Measurements from ENCODE around the gene KRT75.
A peak's percentile ranks its signal among the peaks of the same experiment; 100 is the strongest.
"Not testable (repeated sequence)": the region's sequence is repeated elsewhere in the genome, so short reads cannot be mapped to it uniquely, and the experiment has no call there.

Gene KRT75

DNA sequence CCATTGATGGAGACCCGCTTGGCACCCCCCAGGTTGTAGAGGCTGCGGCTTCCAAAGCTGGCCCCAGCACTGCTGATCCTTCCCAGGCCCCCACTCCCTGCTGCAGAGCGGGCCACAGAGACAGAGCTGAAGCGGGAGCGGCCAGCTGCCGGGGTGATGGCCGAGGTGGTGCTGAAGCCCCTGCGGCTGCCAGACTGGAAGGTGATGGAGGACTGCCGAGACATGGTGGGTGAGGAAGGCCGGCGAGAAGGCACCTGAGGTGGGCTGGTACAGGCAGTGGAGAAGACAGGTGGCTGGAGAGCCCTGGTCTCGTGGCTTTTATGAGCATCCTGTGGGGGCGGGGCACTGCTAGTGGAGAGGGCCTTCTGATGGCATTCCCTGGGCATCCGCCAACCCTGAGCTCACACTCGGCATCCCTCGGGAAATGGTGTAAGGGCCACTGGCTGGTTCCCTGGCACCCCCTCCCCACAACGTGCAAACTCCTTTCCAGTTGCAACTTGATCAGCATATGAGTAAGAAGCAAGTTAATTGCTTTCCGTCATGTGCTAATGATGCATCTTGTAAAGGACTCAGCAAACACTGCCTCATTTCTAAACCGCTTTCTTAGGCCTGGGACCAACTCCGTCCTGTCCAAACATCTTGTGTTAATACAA is at the start of gene KRT75:
TSS of gene KRT75 (minus strand) at position 291 of the 653 bp plus-strand sequence. CDS start at position 224, 67 bp downstream.
- DNase-seq: peak; percentile 46

DNA sequence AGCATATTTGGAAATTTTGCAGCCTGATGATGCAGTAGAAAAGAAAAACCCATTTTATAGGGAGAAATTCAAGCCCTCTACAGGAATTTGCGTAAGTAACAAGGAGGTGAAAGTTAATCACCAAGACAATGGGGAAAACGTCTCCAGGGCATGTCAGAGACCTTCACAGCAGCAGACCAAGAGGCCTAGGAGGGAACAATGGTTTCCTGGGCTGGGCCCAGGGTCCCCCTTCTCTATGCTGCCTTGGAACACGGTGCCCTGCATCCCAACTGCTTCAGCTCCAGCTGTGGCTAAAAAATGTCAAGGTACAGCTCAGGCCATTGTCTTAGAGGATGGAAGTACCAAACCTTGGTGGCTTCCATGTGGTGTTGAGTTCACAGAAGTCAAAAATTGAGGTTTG is 45.9 kb upstream of the KRT75 start:
- DNase-seq: no peak

DNA sequence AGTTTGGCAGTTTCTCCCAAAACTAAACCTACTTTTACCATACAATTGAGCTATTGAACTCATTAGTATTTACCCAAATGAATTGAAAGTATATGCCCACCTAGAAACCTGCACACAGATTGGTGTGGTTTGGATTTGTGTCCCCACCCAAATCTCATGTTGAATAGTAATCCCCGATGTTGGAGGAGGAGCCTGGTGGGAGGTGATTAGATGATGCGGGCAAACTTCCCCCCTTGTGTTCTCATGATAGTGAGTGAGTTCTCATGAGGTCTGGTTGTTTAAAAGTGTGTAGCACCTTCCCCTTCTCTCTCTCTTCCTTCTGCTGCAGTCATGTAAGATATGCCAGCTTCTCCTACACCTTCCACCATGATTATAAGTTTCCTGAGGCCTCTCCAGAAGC is 43.5 kb upstream of the KRT75 start:
- DNase-seq: no peak

DNA sequence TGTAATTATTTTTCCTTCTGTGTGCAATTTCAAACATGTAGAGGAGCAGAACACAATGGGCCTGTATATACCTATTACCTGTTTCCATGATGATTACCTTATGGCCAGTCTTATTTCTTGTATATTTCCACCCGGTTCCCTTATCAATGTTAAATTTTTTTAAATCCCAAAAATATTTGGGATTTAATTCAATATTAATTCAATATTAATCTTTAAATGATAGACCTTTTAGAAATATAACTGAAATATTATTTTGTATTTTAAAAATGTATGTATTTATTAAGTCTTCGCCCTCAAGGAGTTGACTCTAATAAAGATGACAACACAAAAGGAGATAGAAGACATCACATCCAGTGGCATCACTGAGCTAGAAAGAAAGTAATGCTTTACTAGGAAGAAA is 40.0 kb upstream of the KRT75 start:
- no peak for DNase-seq

DNA sequence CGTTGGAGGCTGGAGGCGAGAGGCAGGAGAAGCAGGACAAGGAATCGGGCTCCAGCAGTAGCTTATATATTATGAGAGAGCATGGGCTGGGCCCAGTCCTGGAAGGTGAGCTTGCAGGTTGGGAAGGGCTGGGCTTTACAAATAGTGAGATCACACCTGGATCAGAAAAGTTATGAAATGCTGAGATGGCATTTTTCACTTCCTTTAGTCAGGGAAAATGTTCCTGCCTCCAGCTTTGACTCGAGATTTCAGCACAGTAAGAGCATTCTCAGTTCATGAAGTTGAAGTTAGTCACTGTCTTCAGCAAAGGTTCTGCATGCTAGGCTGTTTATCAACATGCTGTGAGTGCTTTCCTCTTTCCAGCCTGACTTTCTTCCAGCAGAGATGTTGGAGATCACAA is 39.6 kb upstream of the KRT75 start, which contains the start of gene KRT6C:
TSS of gene KRT6C (minus strand) at position 38 of the 400 bp plus-strand sequence. CDS start 68 bp downstream, outside the sequence.
- DNase-seq: no peak

DNA sequence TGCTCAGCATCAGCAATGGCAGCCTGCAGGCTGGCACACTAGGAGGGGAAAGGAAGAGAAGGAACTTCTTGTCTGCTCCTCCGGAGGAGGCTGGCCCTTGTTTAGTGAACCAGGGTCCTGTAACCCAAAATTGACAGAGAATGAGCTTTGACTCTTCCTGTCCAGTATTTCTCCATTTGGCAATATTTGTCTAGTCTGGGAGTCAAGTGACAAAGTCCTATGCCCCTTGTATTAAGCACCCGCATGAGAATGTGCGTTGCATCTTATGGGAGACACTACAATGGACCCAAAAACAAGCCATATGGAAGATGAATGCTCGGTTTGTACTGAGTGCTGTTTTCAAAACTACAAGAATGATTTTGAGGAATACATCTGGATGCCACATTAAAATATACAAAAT is 35.7 kb upstream of the KRT75 start:
- no peak for DNase-seq

DNA sequence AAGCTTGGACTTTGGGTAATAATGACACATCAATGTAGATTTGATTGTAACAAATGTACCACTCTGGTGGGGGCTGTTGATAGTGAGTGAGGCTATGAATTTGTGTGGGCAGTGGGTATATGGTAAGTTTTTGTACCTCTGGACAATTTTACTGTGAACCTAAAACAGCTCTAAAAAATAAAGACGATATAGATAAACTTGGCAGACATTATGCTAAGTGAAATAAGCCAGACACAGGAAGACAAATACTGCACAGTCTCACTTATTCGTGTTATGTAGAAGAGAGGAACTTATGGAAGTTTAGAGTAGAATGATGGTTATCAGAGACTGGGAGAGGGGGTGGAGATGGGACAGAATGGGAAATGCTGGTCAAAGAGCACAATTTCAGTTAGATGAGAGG is 30.7 kb upstream of the KRT75 start:
- no peak for DNase-seq

DNA sequence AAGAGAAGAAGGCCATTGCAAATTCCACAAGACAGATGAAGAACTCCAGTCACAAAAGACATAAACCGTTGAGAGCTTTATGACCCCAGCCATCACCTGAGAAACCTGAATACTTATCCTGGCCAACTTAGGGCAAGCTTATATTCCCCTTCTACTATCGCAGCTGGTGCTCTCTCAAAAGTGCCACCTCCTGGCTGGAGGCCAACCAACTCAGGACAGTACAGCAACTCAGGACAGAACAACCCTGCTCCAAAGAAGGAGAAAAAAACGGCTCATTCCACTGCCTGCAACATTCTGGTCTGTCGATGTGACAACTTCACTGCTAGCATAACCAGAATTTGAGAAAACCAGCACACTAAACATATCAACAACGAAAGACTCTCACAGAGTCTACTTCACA is 27.5 kb upstream of the KRT75 start:
- DNase-seq: no peak

DNA sequence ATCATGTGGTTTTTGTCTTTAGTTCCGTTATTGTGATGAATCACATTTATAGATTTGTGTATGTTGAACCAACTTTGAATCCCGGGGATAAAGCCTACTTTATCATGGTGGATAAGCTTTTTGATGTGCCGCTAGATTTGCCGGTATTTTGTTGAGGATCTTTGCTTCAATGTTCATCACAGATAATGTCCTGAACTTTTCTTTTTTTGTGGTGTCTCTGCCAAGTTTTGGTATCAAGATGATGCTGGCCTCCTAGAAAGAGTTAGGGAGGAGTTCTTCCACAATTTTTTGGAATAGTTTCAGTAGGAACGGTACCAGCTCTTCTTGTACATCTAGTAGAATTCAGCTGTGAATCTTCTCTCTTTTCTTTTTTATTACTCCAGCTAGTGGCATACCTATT is 24.7 kb upstream of the KRT75 start:
- DNase-seq: no peak

DNA sequence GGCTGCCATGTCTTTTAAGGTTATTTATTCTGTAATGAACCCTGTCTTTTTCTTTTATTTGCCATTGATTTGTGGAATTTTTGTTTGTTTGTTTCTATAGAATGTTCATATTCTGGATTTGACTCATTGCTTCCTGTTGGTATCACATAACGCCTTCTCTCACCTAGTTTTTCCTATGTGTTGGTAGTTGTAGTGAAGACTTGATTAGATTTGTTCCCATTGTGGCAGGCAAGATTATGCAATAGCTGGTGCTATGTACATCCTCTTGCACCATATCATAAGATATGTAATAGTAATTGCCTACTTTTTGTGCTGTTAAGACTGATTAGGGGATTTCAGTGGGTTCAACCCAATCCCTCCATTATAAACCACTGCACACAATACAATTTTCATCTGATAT is 21.6 kb upstream of the KRT75 start:
- no peak for DNase-seq

DNA sequence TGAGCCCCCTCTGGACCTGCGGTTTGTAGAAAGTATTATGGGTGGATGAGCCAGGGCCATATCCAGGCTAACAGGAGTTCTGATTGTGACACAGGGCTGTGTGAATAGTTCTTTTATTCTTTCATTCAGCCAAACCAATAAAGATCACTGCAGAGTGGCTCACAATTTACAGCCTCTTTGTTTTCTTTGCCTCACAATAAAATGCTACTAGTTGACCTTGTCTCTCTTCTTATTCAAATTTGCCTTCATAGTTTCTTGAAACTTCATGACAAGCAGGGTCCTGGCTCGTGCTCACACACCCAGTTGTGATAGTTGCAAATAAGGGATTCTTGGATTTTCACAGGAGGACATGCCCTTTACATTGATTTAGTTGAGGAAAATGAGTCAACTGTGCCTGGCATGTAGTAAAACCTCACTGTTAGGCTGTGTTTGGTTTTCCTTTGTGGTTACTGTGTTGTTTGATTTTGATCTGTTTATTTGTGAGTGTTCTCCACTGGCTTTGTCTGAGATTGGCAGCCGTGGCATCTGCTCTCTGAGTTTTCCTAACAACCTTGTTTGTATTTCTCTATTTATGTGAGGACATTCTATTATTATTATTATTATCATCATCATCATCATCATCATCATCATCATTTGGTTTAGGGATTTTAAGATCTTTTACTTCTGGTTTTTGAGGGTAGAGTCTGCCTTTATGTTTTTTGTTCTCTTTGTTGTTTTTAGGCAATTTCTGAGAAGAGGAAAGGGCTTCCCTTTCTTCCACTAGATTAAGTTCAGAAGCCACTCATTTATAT is 20.4 kb upstream of the KRT75 start:
- no peak for DNase-seq

DNA sequence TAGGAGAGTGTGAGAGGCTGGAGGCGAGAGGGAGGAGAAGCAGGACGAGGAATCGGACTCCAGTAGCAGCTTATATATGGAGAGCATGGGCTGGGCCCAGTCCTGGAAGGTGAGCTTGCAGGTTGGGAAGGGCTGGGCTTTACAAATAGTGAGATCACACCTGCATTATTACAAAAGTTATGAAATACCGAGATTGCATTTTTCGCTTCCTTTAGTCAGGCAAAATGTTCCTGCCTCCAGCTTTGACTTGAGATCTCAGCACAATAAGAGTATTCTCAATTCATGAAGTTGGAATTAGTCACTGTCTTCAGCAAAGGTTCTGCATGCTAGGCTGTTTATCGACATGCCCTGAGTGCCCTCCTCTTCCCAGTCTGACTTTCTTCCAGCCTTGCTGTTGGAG is 17.9 kb upstream of the KRT75 start, which contains the start of gene KRT6B:
TSS of gene KRT6B (minus strand) at position 46 of the 400 bp plus-strand sequence. CDS start 68 bp downstream, outside the sequence.
- DNase-seq: no peak

DNA sequence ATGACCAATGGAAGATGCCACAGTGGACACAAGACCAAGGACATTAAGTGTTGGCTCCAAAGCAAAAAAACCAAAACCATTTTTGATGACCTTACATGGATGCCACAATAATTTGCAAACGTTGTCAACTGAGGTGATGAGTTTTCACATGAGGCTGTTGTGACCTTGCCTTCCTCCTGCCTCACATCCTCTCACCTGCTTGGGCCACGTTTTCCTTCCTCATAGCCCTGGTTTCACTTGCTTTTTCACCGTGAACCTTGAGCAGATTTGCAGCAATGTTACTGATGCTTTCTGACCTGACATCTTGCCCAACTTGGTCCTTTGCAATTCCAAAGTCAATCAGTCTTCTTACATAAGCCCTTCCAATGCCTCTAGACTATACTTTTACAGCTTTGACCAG is 14.1 kb upstream of the KRT75 start:
- no peak for DNase-seq

DNA sequence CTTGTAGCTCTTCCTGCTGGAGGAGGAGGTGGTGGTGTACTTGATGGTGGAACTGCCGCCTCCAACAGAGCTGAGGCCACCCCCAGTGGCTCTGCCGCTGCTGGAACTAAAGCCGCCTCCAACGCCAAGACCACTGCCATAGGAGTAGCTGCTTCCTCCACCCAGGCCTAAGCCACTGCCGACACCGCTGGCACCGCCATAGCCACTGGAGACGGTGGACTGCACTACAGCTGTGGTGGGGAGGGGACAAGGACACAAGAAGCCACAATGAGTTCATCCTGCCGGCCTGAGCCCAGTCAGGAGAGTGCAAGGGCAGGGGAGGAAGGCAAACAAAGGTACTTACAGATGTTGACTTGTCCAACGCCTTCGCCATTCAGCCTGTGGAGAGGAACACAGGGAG is 13.0 kb upstream of the KRT75 start:
- not testable (repeated sequence) for DNase-seq

DNA sequence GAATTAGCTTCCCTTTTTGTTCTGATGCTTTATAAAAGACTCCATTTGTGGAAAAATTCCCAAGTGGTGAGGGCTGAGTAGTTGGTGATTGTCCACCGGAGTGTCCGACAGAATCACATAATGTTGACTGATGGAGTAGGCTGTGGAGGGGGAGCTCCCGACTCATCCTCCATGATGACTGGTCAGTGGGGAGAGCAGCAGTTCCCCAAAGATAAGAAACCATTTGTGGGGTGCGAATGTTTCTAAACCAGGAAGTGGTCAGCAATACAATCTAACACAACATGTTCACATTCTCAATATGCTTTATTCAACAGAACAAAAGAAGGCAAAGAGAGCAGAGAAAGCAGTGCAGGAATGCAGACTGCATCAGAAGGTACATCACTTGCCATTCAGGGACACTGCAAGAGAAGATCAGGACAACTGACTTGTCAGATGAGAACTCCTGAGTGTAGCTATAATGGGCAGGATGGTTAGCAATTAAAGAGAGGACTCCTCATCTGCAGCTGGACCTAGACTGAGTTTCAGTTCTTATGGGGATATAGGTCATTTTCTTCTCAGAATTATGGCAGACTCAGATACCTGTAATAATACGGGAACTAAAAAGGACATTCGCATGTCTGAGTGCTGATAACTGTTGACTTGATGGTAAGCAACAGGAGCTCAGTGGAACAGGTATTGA is 12.3 kb upstream of the KRT75 start:
- DNase-seq: no peak

DNA sequence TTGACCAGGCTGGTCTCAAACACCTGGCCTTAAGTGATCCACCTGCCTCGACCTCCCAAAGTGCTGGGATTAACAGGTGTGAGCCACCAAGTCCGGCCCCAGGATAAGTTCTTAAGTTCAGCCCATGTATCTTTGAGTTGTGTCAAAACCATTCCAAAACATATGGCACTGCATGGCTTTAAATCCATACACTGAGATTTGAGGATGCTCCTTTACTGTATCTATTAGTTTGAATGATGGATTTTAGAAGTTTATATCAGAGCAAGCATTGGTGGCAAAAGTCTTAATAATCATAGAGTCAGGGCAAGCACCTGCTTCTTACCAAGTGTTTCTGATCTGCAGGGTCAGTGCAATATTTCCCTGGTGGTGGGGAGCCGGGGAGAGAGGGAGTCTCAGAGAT is 11.7 kb upstream of the KRT75 start:
- no peak for DNase-seq

DNA sequence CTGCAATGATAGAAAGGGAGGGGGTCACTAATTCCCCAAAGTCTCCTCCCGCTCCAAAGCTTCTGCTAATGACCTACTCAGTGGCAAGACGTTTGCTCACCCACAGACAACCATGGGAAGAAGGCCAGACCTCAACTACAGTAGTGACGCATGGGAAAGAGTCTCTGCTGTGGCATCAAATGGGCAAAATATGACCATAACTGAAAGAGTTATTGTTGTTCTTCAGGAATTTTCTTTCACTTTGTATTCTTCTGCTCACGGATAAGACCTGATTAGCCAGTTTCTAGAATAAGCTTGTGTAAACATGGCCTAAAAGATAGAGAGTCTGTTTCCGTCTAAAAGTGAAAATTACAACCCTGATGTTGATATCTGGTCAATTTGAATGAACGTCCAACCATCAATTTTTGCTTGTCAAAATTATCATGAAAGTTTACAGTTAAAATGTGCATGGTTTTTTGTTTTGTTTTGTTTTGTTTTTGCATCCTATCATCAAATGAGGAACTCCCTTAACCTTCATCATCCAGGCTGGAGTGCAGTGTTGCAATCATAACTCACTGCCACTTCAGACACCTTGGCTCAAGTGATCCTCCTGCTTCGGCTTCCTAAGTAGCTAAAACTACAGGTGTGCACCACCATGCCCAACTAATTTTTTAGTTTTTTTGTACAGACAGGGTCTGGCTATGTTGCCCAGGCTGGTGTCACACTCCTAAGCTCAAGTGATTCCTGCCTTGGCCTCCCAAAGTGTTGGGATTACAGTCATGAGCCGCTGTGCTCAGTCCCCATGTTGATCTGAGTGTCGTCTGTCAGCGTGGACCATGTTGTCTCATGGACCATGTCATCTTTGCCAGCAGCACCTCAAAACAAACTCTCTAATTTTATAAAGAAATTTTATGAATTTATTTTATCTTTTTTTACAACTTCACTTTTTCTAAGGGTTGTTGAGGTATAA is 10.8 kb upstream of the KRT75 start:
- no peak for DNase-seq

DNA sequence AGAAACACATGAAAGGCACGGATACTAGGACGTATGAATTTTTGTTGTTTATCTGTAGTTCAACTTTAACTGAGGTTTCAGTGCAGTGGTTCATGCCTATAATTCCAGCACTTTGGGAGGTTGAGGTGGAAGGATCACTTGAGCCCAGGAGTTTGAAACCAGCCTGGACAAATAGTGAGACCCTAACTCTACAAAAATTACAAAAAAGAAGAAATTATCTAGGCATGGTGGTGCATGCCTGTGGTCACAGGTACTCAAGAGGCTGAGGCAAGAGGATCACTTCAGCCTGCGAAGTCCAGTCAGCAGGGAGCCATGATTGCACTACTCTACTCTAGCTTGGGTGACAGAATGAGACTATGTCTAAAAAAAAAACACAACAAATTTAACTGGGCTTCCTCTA is 9.8 kb upstream of the KRT75 start:
- DNase-seq: no peak

DNA sequence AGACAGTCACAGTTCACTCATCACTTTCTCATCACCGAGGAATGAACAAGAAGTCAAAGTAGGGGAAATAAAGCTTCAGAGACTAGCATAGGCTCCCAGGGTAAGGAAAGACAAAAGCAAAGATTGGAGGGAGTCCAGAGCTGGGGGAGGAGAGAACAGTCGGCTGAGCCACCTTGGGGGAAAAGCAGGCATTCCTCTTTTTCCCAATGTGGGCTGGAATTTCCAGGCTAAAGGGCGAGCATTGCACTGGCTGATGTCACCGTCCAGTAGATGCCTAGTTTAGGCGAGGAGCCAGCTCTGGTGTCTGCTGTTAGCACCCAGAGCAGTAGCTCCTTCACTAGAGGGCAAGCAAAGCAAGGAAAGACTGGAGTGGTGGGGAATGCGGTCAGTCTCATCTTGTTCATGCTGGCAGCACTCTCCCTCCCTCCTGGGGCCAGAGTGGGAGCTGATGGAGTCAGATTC is 8.5 kb upstream of the KRT75 start:
- DNase-seq: no peak

DNA sequence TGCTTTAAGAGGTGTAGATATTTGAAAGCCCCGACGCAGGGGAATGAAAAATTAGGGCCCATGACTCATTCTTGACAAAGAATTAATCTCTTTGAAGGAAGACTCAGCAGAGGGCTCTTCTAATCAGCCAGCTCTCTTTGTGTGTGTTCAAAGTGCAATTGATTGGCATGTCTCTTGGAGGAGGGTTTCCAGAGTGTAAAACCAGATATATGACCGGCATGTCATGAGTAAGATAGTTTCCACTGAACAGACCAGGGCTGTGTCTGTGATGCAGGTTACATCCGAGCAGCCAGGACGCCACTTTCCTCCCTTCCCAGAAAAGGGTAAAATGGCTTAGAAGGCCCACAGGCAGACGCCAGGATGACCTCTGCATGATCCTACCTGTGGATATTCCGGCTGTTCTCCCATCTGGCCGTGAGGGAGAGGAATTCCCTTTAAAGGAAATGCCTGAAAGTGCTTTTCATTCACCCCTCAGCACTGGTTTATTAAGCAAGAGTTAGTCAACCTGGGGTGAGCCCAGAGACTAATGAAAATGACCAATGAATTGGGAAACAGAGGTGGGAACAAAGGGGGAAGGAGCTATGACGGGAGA is 7.2 kb upstream of the KRT75 start:
- DNase-seq: no peak

DNA sequence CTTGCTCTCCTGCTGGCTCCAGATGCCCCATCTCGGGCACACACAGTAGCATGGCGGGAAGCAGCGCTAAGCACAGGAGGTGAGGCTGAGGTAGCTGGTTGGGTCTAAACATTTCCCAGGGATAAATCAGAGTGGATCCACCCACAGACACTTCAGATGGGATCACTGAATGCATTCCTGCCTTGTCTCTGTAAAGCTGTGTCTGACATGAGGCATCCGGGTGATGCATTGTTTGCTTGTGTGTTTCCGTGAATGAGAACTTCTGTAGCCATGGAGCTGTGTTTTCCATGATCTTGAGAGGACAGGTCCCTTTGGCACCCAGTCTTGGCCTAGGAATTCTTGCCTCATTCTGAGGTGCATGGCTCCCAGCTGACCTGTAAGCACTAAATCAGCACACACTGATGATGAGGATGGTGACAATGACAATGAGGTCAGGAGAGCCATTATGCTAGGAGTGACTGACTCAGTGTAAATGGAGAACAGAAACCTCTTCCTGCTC is 6.7 kb upstream of the KRT75 start:
- DNase-seq: no peak

DNA sequence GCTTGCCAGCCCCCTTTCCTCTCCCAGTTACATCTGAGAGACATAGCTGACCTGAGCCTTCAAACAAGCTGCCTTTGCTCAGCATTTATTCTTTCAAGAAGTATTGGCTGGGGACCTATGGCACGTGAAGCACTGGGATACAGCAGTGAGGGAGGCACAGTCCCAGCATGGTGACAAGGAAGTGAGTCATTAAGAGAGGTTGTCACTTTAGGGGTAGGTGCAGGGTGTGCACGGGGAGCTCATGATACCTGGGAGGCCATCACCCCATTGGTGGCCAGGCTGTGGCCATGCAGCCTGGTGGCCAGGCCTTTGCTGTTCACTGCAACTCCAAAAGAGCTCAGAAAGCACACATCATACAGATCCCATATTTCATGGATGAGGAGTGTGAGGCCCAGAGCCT is 5.7 kb upstream of the KRT75 start:
- no peak for DNase-seq
